NT2/D1 (cell line): ENCODE data around the gene GLIPR1L2.

Experiments used
- DNase-seq: peaks from one replicate; pipeline ENCODE4 v3.0.0-alpha.2; 2011; ENCODE audit warnings: low read depth, low spot score
- H3K27me3 ChIP-seq: 2 replicates; pipeline ENCODE4 v1.6.0; 2011; ENCODE audit warnings: mild to moderate bottlenecking; ENCODE audit not compliant: insufficient read length, insufficient read depth
- H3K36me3 ChIP-seq: 2 replicates; pipeline ENCODE4 v1.6.1; 2011; ENCODE audit warnings: mild to moderate bottlenecking, low read length, mixed read lengths; ENCODE audit not compliant: insufficient read depth, insufficient read length
- H3K4me1 ChIP-seq: 2 replicates; pipeline ENCODE4 v1.5.1; 2011; ENCODE audit not compliant: insufficient read depth, insufficient read length
- H3K4me3 ChIP-seq: 2 replicates; pipeline ENCODE4 v1.5.1; 2011; ENCODE audit warnings: low read depth; ENCODE audit not compliant: insufficient read length
- H3K9ac ChIP-seq: 2 replicates; pipeline ENCODE4 v1.6.0; 2011; ENCODE audit warnings: low read depth; ENCODE audit not compliant: insufficient read length
- H3K9me3 ChIP-seq: 2 replicates; pipeline ENCODE4 v1.5.1; 2011; ENCODE audit warnings: mild to moderate bottlenecking, low read length; ENCODE audit not compliant: insufficient read depth
- SUZ12 ChIP-seq: IDR thresholded peaks from 2 replicates; pipeline ENCODE4 v1.6.1; 2011; ENCODE audit not compliant: insufficient read length, insufficient read depth; ENCODE audit errors: extremely low read depth
- YY1 ChIP-seq: IDR thresholded peaks from 2 replicates; pipeline ENCODE4 v1.6.1; 2011; ENCODE audit not compliant: insufficient read length, insufficient read depth
- ZNF274 ChIP-seq: IDR thresholded peaks from 2 replicates; pipeline ENCODE4 v1.6.1; 2011; ENCODE audit warnings: mild to moderate bottlenecking, low read depth, low read length

The GLIPR1L2 gene

GRCh38 chr12:75360920-75361319, 30.0 kb upstream of the GLIPR1L2 start:
- H3K27me3 ChIP-seq = no peaks in the 10 kb centered on the region
- H3K4me3 ChIP-seq = no peak overlapping the region
- no peak for DNase-seq
- no peak for TF ChIP-seq ZNF274
- no peak for TF ChIP-seq SUZ12
- no peak for TF ChIP-seq YY1
- H3K9ac ChIP-seq = no peak overlapping the region
- peaks cover 45% of the 10 kb centered on the region for H3K9me3 ChIP-seq
- no peaks in the 10 kb centered on the region for H3K4me1 ChIP-seq
- H3K36me3 ChIP-seq = no peaks in the 10 kb centered on the region

- Histone ChIP-seq H3K27me3 (no peaks in the 10 kb centered on the region), H3K4me1 (no peaks in the 10 kb centered on the region), H3K4me3 (no peak overlapping the region), H3K9me3 (peaks cover 40% of the 10 kb centered on the region), H3K36me3 (no peaks in the 10 kb centered on the region), H3K9ac (no peak overlapping the region)
- TF ChIP-seq YY1 (no peak), ZNF274 (no peak), SUZ12 (no peak)
- no peak for DNase-seq
Measured at GRCh38 chr12:75361408-75361807, 29.5 kb upstream of the GLIPR1L2 start.

GRCh38 chr12:75364919-75365318, 26.0 kb upstream of the GLIPR1L2 start:
- DNase-seq = no peak
- no peaks in the 10 kb centered on the region for H3K4me1 ChIP-seq

GRCh38 chr12:75366629-75367028, 24.3 kb upstream of the GLIPR1L2 start:
- peak overlapping the region; percentile 52 for H3K9ac ChIP-seq
- peak overlapping the region; percentile 29 for H3K4me3 ChIP-seq
- no peaks in the 10 kb centered on the region for H3K27me3 ChIP-seq
- peaks cover 17% of the 10 kb centered on the region for H3K36me3 ChIP-seq
- peak; percentile 46 for DNase-seq
- peaks cover 43% of the 10 kb centered on the region for H3K9me3 ChIP-seq
- TF ChIP-seq ZNF274 = no peak
- TF ChIP-seq YY1 = no peak
- no peaks in the 10 kb centered on the region for H3K4me1 ChIP-seq

More at GRCh38 chr12:75364919-75365318, 26.0 kb upstream of the GLIPR1L2 start:
- Histone ChIP-seq H3K9me3 (peaks cover 51% of the 10 kb centered on the region), H3K4me3 (no peak overlapping the region), H3K9ac (no peak overlapping the region), H3K27me3 (no peaks in the 10 kb centered on the region), H3K36me3 (peaks cover 3% of the 10 kb centered on the region)
- no peak for TF ChIP-seq SUZ12
- TF ChIP-seq ZNF274 = no peak
- TF ChIP-seq YY1 = no peak

- Histone ChIP-seq H3K9ac (no peak overlapping the region), H3K4me1 (no peaks in the 10 kb centered on the region), H3K4me3 (no peak overlapping the region), H3K36me3 (peaks cover 16% of the 10 kb centered on the region), H3K9me3 (peaks cover 13% of the 10 kb centered on the region), H3K27me3 (no peaks in the 10 kb centered on the region)
- TF ChIP-seq YY1 = no peak
- TF ChIP-seq ZNF274 = no peak
- TF ChIP-seq SUZ12 = no peak
- no peak for DNase-seq
Measured at GRCh38 chr12:75374971-75375370, 15.9 kb upstream of the GLIPR1L2 start.

- Histone ChIP-seq H3K4me3 (no peak overlapping the region), H3K27me3 (no peaks in the 10 kb centered on the region), H3K9me3 (0 out of 2 replicates have a peak, but pooled peaks cover 8% of the 10 kb centered on the region), H3K4me1 (no peaks in the 10 kb centered on the region), H3K9ac (no peak overlapping the region), H3K36me3 (no peaks in the 10 kb centered on the region)
- no peak for TF ChIP-seq ZNF274
- DNase-seq = no peak
Measured at GRCh38 chr12:75378354-75378753, 12.5 kb upstream of the GLIPR1L2 start.

- TF ChIP-seq ZNF274 = no peak
- TF ChIP-seq SUZ12 = no peak
- no peak overlapping the region for H3K9ac ChIP-seq
- no peaks in the 10 kb centered on the region for H3K27me3 ChIP-seq
- no peak overlapping the region for H3K4me3 ChIP-seq
- no peak for DNase-seq
- H3K9me3 ChIP-seq = no peaks in the 10 kb centered on the region
- H3K36me3 ChIP-seq = no peaks in the 10 kb centered on the region
- no peaks in the 10 kb centered on the region for H3K4me1 ChIP-seq
Measured at GRCh38 chr12:75389061-75389460, 1.8 kb upstream of the GLIPR1L2 start.

- no peaks in the 10 kb centered on the region for H3K27me3 ChIP-seq
- no peaks in the 10 kb centered on the region for H3K4me1 ChIP-seq
- H3K9me3 ChIP-seq = no peaks in the 10 kb centered on the region
- no peaks in the 10 kb centered on the region for H3K36me3 ChIP-seq
- no peak overlapping the region for H3K9ac ChIP-seq
- no peak for DNase-seq
- H3K4me3 ChIP-seq = no peak overlapping the region
- TF ChIP-seq ZNF274 = no peak
- TF ChIP-seq YY1 = no peak
- no peak for TF ChIP-seq SUZ12
Measured at GRCh38 chr12:75389706-75390105, 1.2 kb upstream of the GLIPR1L2 start.
